Activated naive CD4-positive, alpha-beta T cell treated with anti-CD3 and anti-CD28 coated beads for 36 hours (primary cell): ENCODE results near the gene CDK3. TPM values are rescaled to one million over a fixed set of nuclear protein-coding genes. Genes with fewer than 3 reads are reported as not detected.
A peak's percentile ranks its signal among the peaks of the same experiment; 100 is the strongest.

ENCODE experiments used
- CTCF ChIA-PET: fragments of 350-600 bp; sonication (Branson Sonifier 250); formaldehyde crosslinking; loops from one replicate; lab custom pipeline; 2021; ENCODE audit warnings: antibody characterized with exemption; lab: Charles Lee
- DNase-seq: peaks from one replicate; pipeline ENCODE4 v3.0.0-alpha.2; 2020
- H3K27ac Mint-ChIP-seq: one replicate; pipeline ENCODE4 v1.8.0; 2021; ENCODE audit warnings: mild to moderate bottlenecking, mixed read lengths
- H3K27me3 Mint-ChIP-seq: one replicate; pipeline ENCODE4 v1.8.0; 2021; ENCODE audit warnings: low read depth, mixed read lengths
- H3K36me3 Mint-ChIP-seq: one replicate; pipeline ENCODE4 v1.8.0; 2021; ENCODE audit warnings: low read depth, mixed read lengths
- H3K4me1 Mint-ChIP-seq: one replicate; pipeline ENCODE4 v1.8.0; 2021; ENCODE audit warnings: low read depth, mixed read lengths
- H3K4me3 Mint-ChIP-seq: one replicate; pipeline ENCODE4 v1.8.0; 2021; ENCODE audit warnings: mild to moderate bottlenecking, moderate library complexity, mixed read lengths
- H3K9me3 Mint-ChIP-seq: one replicate; pipeline ENCODE4 v1.8.0; 2021; ENCODE audit warnings: mixed read lengths
- intact Hi-C: fragments of 100-400 bp; cut with micrococcal nuclease; formaldehyde crosslinking; loops from one replicate; pipeline ENCODE4 v1.15.1; 2023
- total RNA-seq, 2 experiments: library from RNA; stranded (reverse); gene quantifications; one replicate each; pipeline ENCODE4 v1.2.3, GENCODE V29; 2021

Gene CDK3
- total RNA-seq, 2 experiments from 2014 or later = 3.1 to 5.0 TPM

DNA sequence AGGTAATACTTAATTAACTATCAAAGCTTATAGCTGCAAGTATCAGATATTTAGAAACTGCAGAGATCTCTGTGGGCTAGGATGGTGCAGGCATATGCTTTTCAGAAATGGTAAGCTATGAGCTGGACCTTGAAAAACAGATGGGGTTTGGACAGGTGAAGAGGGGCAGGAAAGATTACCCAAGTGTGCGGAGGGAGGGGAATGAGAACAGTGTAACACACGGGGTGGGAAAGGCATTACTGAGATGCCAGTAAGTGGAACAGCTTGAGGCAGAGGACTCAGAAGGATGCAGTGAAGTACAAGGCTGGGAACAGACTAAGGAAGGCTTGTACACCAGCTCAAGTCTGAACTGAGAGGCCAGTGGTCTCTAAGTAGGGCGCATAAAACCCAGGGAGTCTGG, 48.6 kb downstream of the CDK3 start:
- intact Hi-C loops = no loop called here
- H3K4me3 Mint-ChIP-seq = no peak overlapping the region
- CTCF ChIA-PET = interaction anchor here (0.6 to 0.8 kb wide), 2 partner anchors 9 to 78 kb away, joined by 3 read pairs; no protein-coding TSS in a partner anchor

DNA sequence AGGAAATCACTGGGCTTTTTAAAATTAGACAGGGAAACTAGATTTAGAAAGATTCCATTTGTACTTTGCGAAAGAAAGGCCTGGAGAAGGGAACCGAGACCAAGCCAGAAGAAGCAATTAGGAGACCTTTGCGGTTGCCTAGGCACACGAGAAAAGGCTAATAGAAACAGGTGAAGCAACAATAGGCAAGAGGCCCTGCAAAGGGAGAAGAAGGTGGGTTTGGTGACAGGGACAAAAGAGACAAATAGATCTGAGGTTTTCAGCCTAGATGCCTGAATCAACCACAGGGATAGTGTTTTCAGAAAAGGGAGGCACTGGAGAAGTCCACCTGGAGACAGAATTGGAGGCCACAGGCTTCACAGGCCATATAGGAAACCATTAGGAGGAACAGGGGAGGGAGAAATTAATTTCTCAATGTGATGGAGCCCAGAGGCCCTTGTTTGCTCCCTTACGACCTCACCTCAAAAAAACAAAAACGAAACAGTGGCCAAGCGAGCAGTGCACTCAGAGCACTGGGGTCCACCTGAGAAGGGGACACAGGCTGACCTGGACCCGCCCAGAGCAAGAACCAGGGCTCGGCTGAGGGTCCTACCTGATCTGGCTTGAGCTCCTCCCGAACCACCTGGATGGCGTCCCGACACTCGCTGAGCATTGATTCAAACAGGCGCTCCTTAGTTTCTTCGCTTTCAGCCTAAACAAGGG, 49.3 kb downstream of the CDK3 start:
- intact Hi-C loops = no loop called here
- Mint-ChIP-seq H3K4me1 (peaks cover 23% of the 10 kb centered on the region), H3K36me3 (peaks cover 32% of the 10 kb centered on the region), H3K27me3 (no peaks in the 10 kb centered on the region), H3K9me3 (no peaks in the 10 kb centered on the region), H3K27ac (peak overlapping the region; percentile 2), H3K4me3 (no peak overlapping the region)
- DNase-seq = no peak
- CTCF ChIA-PET = interaction anchor here (0.6 to 0.8 kb wide), 2 partner anchors 9 to 79 kb away, joined by 3 read pairs; no protein-coding TSS in a partner anchor

More for the DNA sequence above, 48.6 kb downstream of the CDK3 start:
- Mint-ChIP-seq H3K9me3 (no peaks in the 10 kb centered on the region), H3K4me1 (peaks cover 23% of the 10 kb centered on the region), H3K27me3 (no peaks in the 10 kb centered on the region), H3K27ac (no peak overlapping the region), H3K36me3 (peaks cover 37% of the 10 kb centered on the region)
- DNase-seq = no peak

DNA sequence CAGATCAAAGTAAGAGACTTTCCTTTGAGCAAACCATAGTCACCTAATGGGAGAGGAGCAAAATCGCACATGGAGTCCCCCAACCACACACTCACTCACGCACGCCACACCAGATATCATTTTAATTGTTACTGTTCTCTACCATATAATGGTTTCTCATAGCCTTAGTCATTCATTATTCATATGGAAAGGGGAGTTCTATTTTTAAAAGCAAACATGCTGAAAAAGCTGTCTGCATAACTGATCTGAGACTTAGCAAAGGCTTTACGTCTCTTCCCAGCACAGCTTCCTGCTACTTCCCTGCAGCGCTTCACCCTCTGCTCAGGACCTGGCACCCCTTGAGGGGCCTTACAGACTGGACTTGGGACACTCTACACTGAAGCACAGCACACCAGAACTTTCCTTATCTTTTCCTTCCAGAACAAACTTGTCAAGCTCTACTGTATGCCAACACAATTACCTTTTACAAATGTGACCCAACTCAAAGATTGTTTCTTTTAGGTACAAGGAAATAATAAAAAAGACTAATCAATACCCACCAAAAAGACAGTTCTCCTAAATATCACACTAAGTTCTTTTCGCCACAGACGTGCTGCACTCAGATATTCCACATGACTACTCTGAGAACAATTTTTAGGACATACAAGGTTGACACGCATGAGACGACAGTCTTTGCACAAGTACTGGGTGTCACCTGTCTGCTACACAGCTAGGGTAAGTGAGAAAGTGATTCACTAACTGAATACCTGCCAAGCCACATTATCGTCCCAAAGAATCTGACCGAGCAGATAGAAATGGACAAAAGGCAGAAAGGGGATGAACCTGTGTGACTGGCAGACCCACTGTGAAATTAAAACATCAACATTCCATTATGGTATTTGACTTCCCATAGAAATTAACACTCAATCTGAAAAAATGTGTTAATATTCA, 50.1 kb downstream of the CDK3 start:
- peak overlapping the region; percentile 2 for H3K27ac Mint-ChIP-seq
- H3K4me3 Mint-ChIP-seq = no peak overlapping the region
- no peaks in the 10 kb centered on the region for H3K27me3 Mint-ChIP-seq
- peaks cover 23% of the 10 kb centered on the region for H3K4me1 Mint-ChIP-seq
- H3K9me3 Mint-ChIP-seq = no peaks in the 10 kb centered on the region
- intact Hi-C loops = no loop called here
- H3K36me3 Mint-ChIP-seq = peaks cover 25% of the 10 kb centered on the region
- CTCF ChIA-PET = interaction anchor here (0.7 kb wide), 1 partner anchor 492 kb away, joined by 3 read pairs; no protein-coding TSS in a partner anchor
- DNase-seq = no peak

DNA sequence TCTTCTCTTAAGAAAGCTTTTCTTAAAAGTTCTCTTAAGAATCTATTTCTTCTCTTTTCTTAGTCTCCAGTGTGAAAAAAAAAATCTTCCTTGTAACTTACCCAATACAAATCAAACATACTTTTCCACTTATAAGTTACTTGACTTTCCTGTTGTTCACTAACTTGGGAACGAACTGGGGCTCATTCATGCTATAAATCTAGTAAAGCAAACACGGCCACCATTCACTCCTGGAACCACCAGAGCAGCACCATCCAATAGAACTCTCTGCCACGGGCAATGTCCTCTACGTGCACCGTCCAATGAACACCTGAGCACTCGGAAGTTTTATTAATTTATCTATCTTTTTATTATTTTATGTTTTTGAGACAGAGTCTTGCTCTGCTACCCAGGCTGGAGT, 50.9 kb downstream of the CDK3 start:
- no peak overlapping the region for H3K27ac Mint-ChIP-seq
- CTCF ChIA-PET = interaction anchor here (0.6 to 0.7 kb wide), 2 partner anchors 195 to 491 kb away, joined by 3 read pairs; no protein-coding TSS in a partner anchor
- peaks cover 29% of the 10 kb centered on the region for H3K36me3 Mint-ChIP-seq
- no peaks in the 10 kb centered on the region for H3K9me3 Mint-ChIP-seq
- intact Hi-C loops = no loop called here
- no peak for DNase-seq
- no peaks in the 10 kb centered on the region for H3K27me3 Mint-ChIP-seq
- H3K4me1 Mint-ChIP-seq = peaks cover 23% of the 10 kb centered on the region
- H3K4me3 Mint-ChIP-seq = no peak overlapping the region

DNA sequence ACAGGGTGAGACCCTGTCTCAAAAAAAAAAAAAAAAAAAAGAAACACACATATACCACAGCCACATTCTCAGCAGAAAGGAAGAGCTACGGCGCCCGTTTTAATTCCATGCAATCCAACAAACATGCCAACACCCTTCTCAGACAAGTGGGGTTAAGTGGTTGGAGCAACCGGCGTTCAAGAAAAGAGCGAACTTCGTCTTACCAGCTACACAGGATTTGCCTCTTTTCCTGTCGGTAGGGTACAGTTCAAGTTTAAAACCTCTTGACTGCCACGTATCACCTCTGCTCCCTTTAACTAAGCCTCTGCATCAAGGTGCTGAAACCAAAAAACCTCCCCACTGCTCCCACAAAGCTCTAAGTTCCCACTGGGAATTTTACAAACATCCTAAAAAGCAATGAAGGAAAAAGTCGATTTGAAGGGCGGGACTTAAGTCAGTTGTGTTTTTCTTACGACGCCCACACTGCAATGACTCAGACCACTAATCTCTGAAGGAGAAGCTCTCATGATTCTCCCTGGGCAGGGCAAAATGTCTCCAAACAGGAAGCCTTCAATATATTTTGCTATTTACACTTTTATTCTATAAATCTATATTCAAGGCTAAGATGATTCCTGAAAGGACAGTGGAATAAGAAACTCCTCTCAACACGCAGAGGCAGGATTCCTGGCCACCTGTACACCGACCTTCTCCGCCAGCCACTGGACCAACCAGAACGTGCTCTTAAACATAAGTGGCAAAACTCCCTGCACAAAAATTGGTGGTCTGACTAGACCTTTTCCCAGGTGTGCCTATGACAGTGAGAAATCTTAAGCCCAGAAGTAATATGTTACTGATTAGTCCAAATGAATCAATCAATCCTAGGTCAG, 52.8 kb downstream of the CDK3 start:
- Mint-ChIP-seq H3K9me3 (no peaks in the 10 kb centered on the region), H3K4me1 (peaks cover 23% of the 10 kb centered on the region), H3K4me3 (no peak overlapping the region), H3K36me3 (peaks cover 25% of the 10 kb centered on the region), H3K27me3 (no peaks in the 10 kb centered on the region), H3K27ac (peak overlapping the region; percentile 22)
- CTCF ChIA-PET = interaction anchor here (0.5 to 1.4 kb wide), 4 partner anchors 10 to 332 kb away, joined by 3 to 6 read pairs (median 4); no protein-coding TSS in a partner anchor
- intact Hi-C loops = no loop called here
- DNase-seq = peak; percentile 22

DNA sequence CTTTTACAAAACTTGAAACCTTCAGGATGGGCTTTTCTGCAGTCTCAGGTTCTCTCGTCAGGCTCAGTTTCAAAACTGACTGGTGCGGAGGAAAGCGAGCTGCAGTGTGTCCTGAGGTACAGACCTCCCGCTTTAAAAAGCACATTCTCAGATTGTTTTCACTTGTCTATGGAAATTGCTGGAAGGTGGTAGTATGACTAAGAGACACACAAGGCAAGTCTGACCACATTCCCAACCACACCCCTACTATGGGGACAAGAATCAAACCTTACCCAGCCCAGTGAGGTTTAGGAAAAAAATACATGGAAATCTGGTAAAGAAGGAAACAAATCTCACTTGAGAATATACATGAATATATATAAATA, 53.4 kb downstream of the CDK3 start:
- Mint-ChIP-seq H3K9me3 (no peaks in the 10 kb centered on the region), H3K36me3 (peaks cover 28% of the 10 kb centered on the region), H3K4me1 (peaks cover 23% of the 10 kb centered on the region), H3K27ac (no peak overlapping the region), H3K27me3 (no peaks in the 10 kb centered on the region), H3K4me3 (no peak overlapping the region)
- CTCF ChIA-PET = interaction anchor here (0.8 to 1.4 kb wide), 2 partner anchors 9 to 12 kb away, joined by 3 to 6 read pairs; no protein-coding TSS in a partner anchor
- no peak for DNase-seq
- intact Hi-C loops = no loop called here

Other genes starting within 250 kb of the CDK3 start
- 10 to 100 TPM; 48.7 to 50.2 TPM for gene GALK1, start 235.7 kb upstream of the CDK3 start, total RNA-seq
- gene UNK, start 216.0 kb upstream of the CDK3 start, total RNA-seq = 10 to 100 TPM; 19.1 to 21.4 TPM
- gene UNC13D, start 156.5 kb upstream of the CDK3 start, total RNA-seq = 10 to 100 TPM; 98.5 to 99.1 TPM
- 10 to 100 TPM; 65.0 to 68.7 TPM for gene WBP2, start 145.5 kb upstream of the CDK3 start, total RNA-seq
- 1 to 10 TPM; 8.1 to 9.6 TPM for gene TRIM47, start 122.3 kb upstream of the CDK3 start, total RNA-seq
- 10 to 100 TPM; 24.5 to 25.5 TPM for gene TRIM65, start 103.9 kb upstream of the CDK3 start, total RNA-seq
- gene MRPL38, start 96.0 kb upstream of the CDK3 start, total RNA-seq = 100 to 1,000 TPM; 109 to 117 TPM
- 10 to 100 TPM; 20.7 to 21.0 TPM for gene FBF1, start 59.8 kb upstream of the CDK3 start, total RNA-seq
- gene ACOX1, start 21.7 kb upstream of the CDK3 start, total RNA-seq = 10 to 100 TPM; 31.4 to 34.9 TPM
- gene TEN1, start 21.6 kb upstream of the CDK3 start, total RNA-seq = 10 to 100 TPM in 1 of 2 experiments, 1 to 10 TPM in 1; 9.7 to 12.2 TPM
- gene EVPL, start 26.5 kb downstream of the CDK3 start, total RNA-seq = under 1 TPM in 1 of 2 experiments, not detected in 1; 0.14 TPM
- gene SRP68, start 71.7 kb downstream of the CDK3 start, total RNA-seq = 100 to 1,000 TPM; 127 to 131 TPM
- 1 to 10 TPM; 3.3 to 3.6 TPM for gene GALR2, start 73.9 kb downstream of the CDK3 start, total RNA-seq
- 1 to 10 TPM; 6.4 to 6.5 TPM for gene ZACN, start 78.3 kb downstream of the CDK3 start, total RNA-seq
- gene EXOC7, start 102.9 kb downstream of the CDK3 start, total RNA-seq = 10 to 100 TPM; 43.5 to 46.6 TPM
- under 1 TPM; 0.60 to 0.84 TPM for gene FOXJ1, start 140.4 kb downstream of the CDK3 start, total RNA-seq
- gene RNF157, start 239.6 kb downstream of the CDK3 start, total RNA-seq = 10 to 100 TPM; 38.1 to 45.3 TPM